H1 (cell line): ENCODE data around the gene RXRA.

Source experiments
- CEBPB ChIP-seq: IDR thresholded peaks from 2 replicates; pipeline ENCODE4 v1.6.1; 2012; ENCODE audit warnings: low read depth, low read length
- CTCF ChIP-seq, 3 experiments: IDR thresholded peaks; 1 replicate in 2 of 3; 2 replicates in 1 of 3; pipeline versions ENCODE4 v1.5.1 to v1.6.1; 2011; ENCODE audit warnings: low read length in 3 of 3, mild to moderate bottlenecking in 3 of 3, inconsistent platforms in 2 of 3, low read depth in 1 of 3, moderate library complexity in 1 of 3; ENCODE audit not compliant: insufficient read depth in 1 of 3; ENCODE audit errors: control extremely low read depth in 1 of 3
- GABPA ChIP-seq: IDR thresholded peaks from 2 replicates; pipeline ENCODE4 v1.6.1; 2011; ENCODE audit warnings: mild to moderate bottlenecking, low read length, moderate library complexity, borderline replicate concordance; ENCODE audit not compliant: insufficient read depth
- KDM1A ChIP-seq: fragments of 200-600, 300-600 bp; sonication (generic); IDR thresholded peaks from 2 replicates; pipeline ENCODE4 v1.7.1; 2016; ENCODE audit warnings: mild to moderate bottlenecking, low read length, borderline replicate concordance
- RXRA ChIP-seq: IDR thresholded peaks from 2 replicates; pipeline ENCODE4 v1.6.1; 2011; ENCODE audit warnings: low read depth, mild to moderate bottlenecking, low read length, moderate library complexity; ENCODE audit not compliant: insufficient read depth

GRCh38 chr9:134333234-134333873 is 7.1 kb downstream of the RXRA start:
- no peak for TF ChIP-seq CTCF (IDR thresholded peaks at IDR 0.05; ENCODE audit: control extremely low read depth in 1 of 3, insufficient read depth in 1 of 3, low read depth in 1 of 3, low read length in 3 of 3)
- no peak for TF ChIP-seq KDM1A
- no peak for TF ChIP-seq RXRA
- no peak for TF ChIP-seq GABPA
- no peak for TF ChIP-seq CEBPB
